Ramos (cell line): Measurements from ENCODE around the gene DOK5.

ENCODE experiments used
- in situ Hi-C: fragments of 300-500 bp; cut with MboI; formaldehyde crosslinking; loops from one replicate; pipeline ENCODE4 v1.14.3; 2022; ENCODE audit warnings: low sequenced_read_pairs; ENCODE audit not compliant: unreplicated experiment

Gene DOK5

GRCh38 chr20:54598352-54598751, 123.0 kb downstream of the DOK5 start:
- in situ Hi-C loops: no loop called here

GRCh38 chr20:54600634-54601033, 125.2 kb downstream of the DOK5 start:
- in situ Hi-C loops: no loop called here

GRCh38 chr20:54601831-54602515, 126.6 kb downstream of the DOK5 start:
- in situ Hi-C loops: no loop called here

- in situ Hi-C loops: no loop called here
Measured at GRCh38 chr20:54605319-54605718, 129.9 kb downstream of the DOK5 start.

- in situ Hi-C loops: no loop called here
Measured at GRCh38 chr20:54606380-54606779, 131.0 kb downstream of the DOK5 start.

- in situ Hi-C loops: no loop called here
Measured at GRCh38 chr20:54608039-54608745, 132.8 kb downstream of the DOK5 start.

- in situ Hi-C loops: no loop called here
Measured at GRCh38 chr20:54608943-54609342, 133.6 kb downstream of the DOK5 start.

GRCh38 chr20:54611708-54612412, 136.5 kb downstream of the DOK5 start:
- in situ Hi-C loops: no loop called here

GRCh38 chr20:54618412-54618811, 143.0 kb downstream of the DOK5 start:
- in situ Hi-C loops: no loop called here

- in situ Hi-C loops: no loop called here
Measured at GRCh38 chr20:54619181-54619580, 143.8 kb downstream of the DOK5 start.

GRCh38 chr20:54619682-54620081, 144.3 kb downstream of the DOK5 start:
- in situ Hi-C loops: no loop called here

GRCh38 chr20:54620611-54621010, 145.2 kb downstream of the DOK5 start:
- in situ Hi-C loops: no loop called here

GRCh38 chr20:54622333-54623295, 147.2 kb downstream of the DOK5 start:
- in situ Hi-C loops: no loop called here

GRCh38 chr20:54623991-54624569, 148.7 kb downstream of the DOK5 start:
- in situ Hi-C loops: no loop called here

- in situ Hi-C loops: no loop called here
Measured at GRCh38 chr20:54624706-54625390, 149.5 kb downstream of the DOK5 start.

GRCh38 chr20:54625497-54625896, 150.1 kb downstream of the DOK5 start:
- in situ Hi-C loops: no loop called here

- in situ Hi-C loops: no loop called here
Measured at GRCh38 chr20:54626126-54626525, 150.7 kb downstream of the DOK5 start.

GRCh38 chr20:54629632-54630031, 154.2 kb downstream of the DOK5 start:
- in situ Hi-C loops: no loop called here

GRCh38 chr20:54630582-54630981, 155.2 kb downstream of the DOK5 start:
- in situ Hi-C loops: no loop called here
